Activated B cell treated with CpG ODN at 0.5 μM for 24 hours (primary cell): Measurements from ENCODE around the gene EXOSC1. TPM values are rescaled to one million over a fixed set of nuclear protein-coding genes. Genes with fewer than 3 reads are reported as not detected.

Source experiments
- ATAC-seq: fragments of 200-7000 bp; cut with Tn5 transposase; one replicate; pipeline ENCODE4 v1.10.0; 2021; ENCODE audit warnings: low read depth, mild to moderate bottlenecking, moderate library complexity
- CTCF ChIA-PET: fragments of 350-600 bp; sonication (Branson Sonifier 250); formaldehyde crosslinking; loops from one replicate; lab custom pipeline; 2021; ENCODE audit warnings: antibody characterized with exemption; lab: Charles Lee
- POLR2A ChIA-PET: fragments of 350-600 bp; sonication (Branson Sonifier 250); formaldehyde crosslinking; loops from one replicate; lab custom pipeline; 2021; ENCODE audit warnings: antibody characterized with exemption; lab: Charles Lee
- DNase-seq: peaks from one replicate; pipeline ENCODE4 v3.0.0; 2022
- H3K27ac Mint-ChIP-seq: one replicate; pipeline ENCODE4 v1.8.0; 2020; ENCODE audit warnings: mixed read lengths
- H3K27me3 Mint-ChIP-seq: one replicate; pipeline ENCODE4 v1.8.0; 2021; ENCODE audit warnings: mixed read lengths
- H3K36me3 Mint-ChIP-seq: one replicate; pipeline ENCODE4 v1.8.0; 2021; ENCODE audit warnings: low read depth, mixed read lengths
- H3K4me1 Mint-ChIP-seq: one replicate; pipeline ENCODE4 v1.8.0; 2021; ENCODE audit warnings: mixed read lengths
- H3K4me3 Mint-ChIP-seq: one replicate; pipeline ENCODE4 v1.8.0; 2020; ENCODE audit warnings: mild to moderate bottlenecking, mixed read lengths
- H3K9me3 Mint-ChIP-seq: one replicate; pipeline ENCODE4 v1.8.0; 2020; ENCODE audit warnings: mixed read lengths
- intact Hi-C: fragments of 100-400 bp; cut with micrococcal nuclease; formaldehyde crosslinking; loops from one replicate; pipeline ENCODE4 v1.15.1; 2024
- total RNA-seq: library from RNA; stranded (reverse); gene quantifications from 2 replicates; pipeline ENCODE4 v1.2.3, GENCODE V29; 2022
- TF ChIP-seq, protein P1 (sequence below): fragments of 200-600 bp; IDR thresholded peaks from one replicate; pipeline ENCODE4 v1.8.0; 2022; ENCODE audit warnings: antibody characterized with exemption, mild to moderate bottlenecking

EXOSC1 gene
- total RNA-seq, result 47.4 and 53.8 TPM in 2 replicates

DNA sequence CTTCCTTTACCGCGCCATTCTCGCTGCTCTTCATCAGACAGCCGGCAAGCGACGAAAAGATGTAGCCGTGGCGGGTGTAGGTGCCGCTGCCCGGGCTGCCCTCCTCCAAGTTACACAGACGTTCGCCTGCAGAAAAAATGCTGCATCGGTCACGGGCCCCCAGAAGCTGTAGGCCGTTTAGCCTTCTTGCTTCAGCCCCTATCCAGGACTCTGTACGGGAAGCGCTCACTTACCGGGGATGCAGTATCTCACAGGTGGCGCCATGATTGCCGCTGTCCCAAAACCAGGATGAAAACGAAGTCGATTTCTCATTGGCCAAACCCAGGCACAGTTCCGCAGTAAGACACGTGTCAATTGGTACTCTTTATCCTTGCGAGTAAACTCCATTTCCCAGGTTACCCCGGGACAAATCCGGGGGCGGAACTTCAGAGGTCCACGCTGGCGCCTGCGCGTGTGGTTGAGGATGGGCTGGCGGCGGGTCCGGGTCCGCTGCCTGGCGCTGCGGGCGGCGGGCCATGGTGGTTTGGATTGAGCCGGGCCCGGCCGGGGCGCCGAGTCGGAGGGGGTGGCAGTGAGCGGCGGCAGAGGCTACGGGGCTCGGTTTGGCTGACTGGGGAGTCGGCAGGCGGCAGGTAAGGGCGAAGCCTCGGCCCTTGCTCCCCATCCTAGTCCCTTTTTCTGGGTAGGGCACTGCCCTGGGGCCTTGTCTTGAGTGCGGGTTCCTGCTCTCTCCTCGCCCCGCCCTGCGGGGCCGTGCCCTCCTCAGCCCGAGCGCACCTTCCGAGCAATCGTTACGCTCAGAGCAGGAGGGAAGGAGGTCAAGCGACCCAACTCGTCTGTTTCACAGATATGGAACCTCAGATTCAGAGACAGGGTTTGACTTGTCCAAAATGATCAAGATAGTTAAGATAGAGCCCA lies at the start of gene EXOSC1, which contains the start of gene ZDHHC16:
TSS of gene EXOSC1 (minus strand) at position 285 of the 918 bp plus-strand sequence. CDS start at position 264, 21 bp downstream.
TSS of gene ZDHHC16 (plus strand) at position 454 of the 918 bp plus-strand sequence. CDS start 5,501 bp downstream, outside the sequence.
- intact Hi-C loops, result loop anchor here (1.0 to 5.0 kb wide), 7 partner anchors 20 to 186 kb away; partner anchors contain the start of genes ARHGAP19, FRAT2, MMS19 and MORN4
- Mint-ChIP-seq H3K27me3 (no peaks in the 10 kb centered on the region), H3K9me3 (no peaks in the 10 kb centered on the region), H3K36me3 (peaks cover 39% of the 10 kb centered on the region), H3K4me1 (peaks cover 43% of the 10 kb centered on the region), H3K4me3 (peak within 1 kb of the TSS; percentile 99), H3K27ac (peak within 1 kb of the TSS; percentile 93)
- TF ChIP-seq, protein P1, sequence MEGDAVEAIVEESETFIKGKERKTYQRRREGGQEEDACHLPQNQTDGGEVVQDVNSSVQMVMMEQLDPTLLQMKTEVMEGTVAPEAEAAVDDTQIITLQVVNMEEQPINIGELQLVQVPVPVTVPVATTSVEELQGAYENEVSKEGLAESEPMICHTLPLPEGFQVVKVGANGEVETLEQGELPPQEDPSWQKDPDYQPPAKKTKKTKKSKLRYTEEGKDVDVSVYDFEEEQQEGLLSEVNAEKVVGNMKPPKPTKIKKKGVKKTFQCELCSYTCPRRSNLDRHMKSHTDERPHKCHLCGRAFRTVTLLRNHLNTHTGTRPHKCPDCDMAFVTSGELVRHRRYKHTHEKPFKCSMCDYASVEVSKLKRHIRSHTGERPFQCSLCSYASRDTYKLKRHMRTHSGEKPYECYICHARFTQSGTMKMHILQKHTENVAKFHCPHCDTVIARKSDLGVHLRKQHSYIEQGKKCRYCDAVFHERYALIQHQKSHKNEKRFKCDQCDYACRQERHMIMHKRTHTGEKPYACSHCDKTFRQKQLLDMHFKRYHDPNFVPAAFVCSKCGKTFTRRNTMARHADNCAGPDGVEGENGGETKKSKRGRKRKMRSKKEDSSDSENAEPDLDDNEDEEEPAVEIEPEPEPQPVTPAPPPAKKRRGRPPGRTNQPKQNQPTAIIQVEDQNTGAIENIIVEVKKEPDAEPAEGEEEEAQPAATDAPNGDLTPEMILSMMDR, result no peak
- peak; percentile 98 for ATAC-seq
- POLR2A ChIA-PET, result interaction anchor here (1.5 to 1.7 kb wide), 2 partner anchors 45 to 241 kb away, joined by 3 to 4 read pairs; partner anchors contain the start of genes AVPI1 and RRP12
- CTCF ChIA-PET, result no interaction called here
- peak; percentile 80 for DNase-seq

GRCh38 chr10:97494863-97495506 lies 49.2 kb upstream of the EXOSC1 start:
- ATAC-seq (no peak), DNase-seq (no peak)
- intact Hi-C loops, result loop anchor here (5.0 to 10.0 kb wide), 4 partner anchors 33 to 1838 kb away; partner anchors contain the start of genes ALDH18A1, R3HCC1L and ZFYVE27
- Mint-ChIP-seq H3K27ac (no peak overlapping the region), H3K4me3 (no peak overlapping the region), H3K4me1 (peaks cover 47% of the 10 kb centered on the region), H3K9me3 (no peaks in the 10 kb centered on the region), H3K36me3 (peaks cover 13% of the 10 kb centered on the region), H3K27me3 (peaks cover 3% of the 10 kb centered on the region)
- ChIA-PET POLR2A (no interaction called here), CTCF (interaction anchor here (1.1 kb wide), 1 partner anchor 58 kb away, joined by 4 read pairs; no protein-coding TSS in a partner anchor)
- TF ChIP-seq, protein P1, result no peak

GRCh38 chr10:97494151-97494550 lies 48.3 kb upstream of the EXOSC1 start:
- no peak overlapping the region for H3K27ac Mint-ChIP-seq
- POLR2A ChIA-PET, result no interaction called here
- H3K4me3 Mint-ChIP-seq, result no peak overlapping the region
- peaks cover 46% of the 10 kb centered on the region for H3K4me1 Mint-ChIP-seq
- CTCF ChIA-PET, result no interaction called here
- no peak for ATAC-seq
- peaks cover 13% of the 10 kb centered on the region for H3K36me3 Mint-ChIP-seq
- no peak for DNase-seq
- H3K9me3 Mint-ChIP-seq, result no peaks in the 10 kb centered on the region
- H3K27me3 Mint-ChIP-seq, result no peaks in the 10 kb centered on the region
- intact Hi-C loops, result loop anchor here (10.0 kb wide), 2 partner anchors 241 to 641 kb away; partner anchors contain the start of genes R3HCC1L and ZFYVE27
- TF ChIP-seq, protein P1, result no peak

GRCh38 chr10:97490592-97490991 lies 44.8 kb upstream of the EXOSC1 start:
- no peak for ATAC-seq
- H3K4me3 Mint-ChIP-seq, result no peak overlapping the region
- POLR2A ChIA-PET, result interaction anchor here (0.6 kb wide), 1 partner anchor 197 kb away, joined by 5 read pairs; no protein-coding TSS in a partner anchor

More at GRCh38 chr10:97490592-97490991, 44.8 kb upstream of the EXOSC1 start:
- Mint-ChIP-seq H3K4me1 (peaks cover 30% of the 10 kb centered on the region), H3K9me3 (no peaks in the 10 kb centered on the region), H3K36me3 (peaks cover 18% of the 10 kb centered on the region), H3K27ac (no peak overlapping the region), H3K27me3 (no peaks in the 10 kb centered on the region)
- intact Hi-C loops, result loop anchor here (10.0 kb wide), 2 partner anchors 244 to 644 kb away; partner anchors contain the start of genes R3HCC1L and ZFYVE27
- CTCF ChIA-PET, result interaction anchor here (1.3 kb wide), 1 partner anchor 9 kb away, joined by 4 read pairs; no protein-coding TSS in a partner anchor
- DNase-seq, result no peak
- TF ChIP-seq, protein P1, result no peak
